Measurements from ENCODE around the gene PPFIBP1.
"Not testable (repeated sequence)": the region's sequence is repeated elsewhere in the genome, so short reads cannot be mapped to it uniquely, and the experiment has no call there.

PPFIBP1 gene

GRCh38 chr12:27733791-27734190 lies 209.8 kb downstream of the PPFIBP1 start:
- DNase-seq: no peak

GRCh38 chr12:27734321-27734720 lies 210.3 kb downstream of the PPFIBP1 start:
- DNase-seq: not testable (repeated sequence)

DNA sequence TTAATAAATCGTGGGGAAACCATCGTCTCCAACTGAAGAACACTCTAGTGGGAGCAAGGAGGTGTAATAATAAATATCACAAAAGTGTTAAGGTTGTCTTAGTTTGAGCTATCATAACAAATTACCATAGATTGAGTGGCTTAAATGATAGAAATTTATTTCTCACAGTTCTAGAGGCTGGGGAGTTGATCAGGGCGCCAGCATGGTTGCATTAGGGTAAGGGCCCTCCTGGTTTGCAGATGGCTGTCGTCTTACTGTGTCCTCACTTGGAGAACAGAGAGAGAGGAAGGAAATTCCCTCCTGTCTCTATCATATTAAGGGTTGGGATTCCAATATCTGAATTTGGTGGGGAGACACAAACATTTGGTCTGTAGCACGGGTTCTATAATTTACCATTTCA lies 219.6 kb downstream of the PPFIBP1 start:
- DNase-seq: no peak

Data from NCI-H1417 treated with DMSO at 0.1 percent for 48 hours (cell line).